ENCODE results near the gene SKAP2. TPM values are rescaled to one million over a fixed set of nuclear protein-coding genes. Genes with fewer than 3 reads are reported as not detected.

SKAP2 gene
- 50.2 TPM for total RNA-seq

- Histone ChIP-seq H3K27me3 (no peaks in the 10 kb centered on the region), H3K27ac (peak within 1 kb of the TSS; percentile 87 to 90), H3K36me3 (no peaks in the 10 kb centered on the region), H3K4me3 (peak within 1 kb of the TSS; percentile 66 to 89), H3K9me3 (no peaks in the 10 kb centered on the region), H3K4me1 (no peaks in the 10 kb centered on the region)
- peak in 1 of 3 experiments; percentile 11 for TF ChIP-seq CTCF (IDR thresholded peaks at IDR 0.05)
- DNase-seq (ENCODE audit: low spot score in 2 of 2), result peak; percentile 92 to 99
- intact Hi-C loops (cut with DNase I), result loop anchor here (2.0 to 10.0 kb wide), 4 partner anchors 168 to 1007 kb away; partner anchors contain the start of genes CBX3 and HNRNPA2B1
Measured at GRCh38 chr7:26864309-26865093, at the start of gene SKAP2. Gene SKAP2, minus strand, starts transcription at chr7:26864590. Its CDS starts 161 bp downstream, at chr7:26864429.

GRCh38 chr7:26912933-26913536 is 48.6 kb upstream of the SKAP2 start:
- no peak for TF ChIP-seq CTCF (IDR thresholded peaks at IDR 0.05)
- intact Hi-C loops (cut with DNase I), result no loop called here
- no peak overlapping the region for H3K27ac ChIP-seq

DNA sequence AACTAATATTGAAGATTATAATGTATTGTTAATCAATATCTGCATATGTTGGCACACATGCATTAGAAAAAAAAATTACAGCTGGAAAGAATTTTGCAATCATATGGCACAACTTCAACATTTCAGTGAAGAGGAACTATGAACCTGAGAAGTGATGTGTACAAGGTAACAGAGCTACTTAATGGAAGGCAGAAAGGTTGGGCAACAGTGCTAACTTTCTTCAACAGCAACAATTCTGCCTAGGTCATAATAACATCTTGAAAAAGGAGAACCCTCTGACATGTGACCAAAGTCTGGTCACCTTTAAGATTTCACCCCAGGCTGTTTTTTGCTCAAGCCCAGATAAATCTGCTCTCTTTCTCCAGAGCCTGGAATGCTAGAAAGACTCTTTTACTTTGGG is 47.9 kb upstream of the SKAP2 start:
- H3K27ac ChIP-seq, result no peak overlapping the region
- no peaks in the 10 kb centered on the region for H3K9me3 ChIP-seq
- no peak overlapping the region for H3K4me3 ChIP-seq
- no peaks in the 10 kb centered on the region for H3K4me1 ChIP-seq
- H3K27me3 ChIP-seq, result no peaks in the 10 kb centered on the region
- intact Hi-C loops (cut with DNase I), result no loop called here
- no peak for DNase-seq (ENCODE audit: low spot score in 2 of 2)
- H3K36me3 ChIP-seq, result no peaks in the 10 kb centered on the region
- no peak for TF ChIP-seq CTCF (IDR thresholded peaks at IDR 0.05)

More at GRCh38 chr7:26912933-26913536, 48.6 kb upstream of the SKAP2 start:
- H3K4me1 ChIP-seq, result no peaks in the 10 kb centered on the region
- no peak for DNase-seq (ENCODE audit: low spot score in 2 of 2)
- H3K9me3 ChIP-seq, result no peaks in the 10 kb centered on the region
- H3K4me3 ChIP-seq, result no peak overlapping the region
- no peaks in the 10 kb centered on the region for H3K36me3 ChIP-seq
- H3K27me3 ChIP-seq, result no peaks in the 10 kb centered on the region

- Histone ChIP-seq H3K4me3 (no peak overlapping the region), H3K27ac (no peak overlapping the region), H3K4me1 (no peaks in the 10 kb centered on the region), H3K36me3 (no peaks in the 10 kb centered on the region), H3K9me3 (no peaks in the 10 kb centered on the region), H3K27me3 (no peaks in the 10 kb centered on the region)
- DNase-seq (ENCODE audit: low spot score in 2 of 2), result no peak
- TF ChIP-seq CTCF (IDR thresholded peaks at IDR 0.05), result no peak
- intact Hi-C loops (cut with DNase I), result no loop called here
Measured at GRCh38 chr7:26910221-26910620, 45.8 kb upstream of the SKAP2 start.

DNA sequence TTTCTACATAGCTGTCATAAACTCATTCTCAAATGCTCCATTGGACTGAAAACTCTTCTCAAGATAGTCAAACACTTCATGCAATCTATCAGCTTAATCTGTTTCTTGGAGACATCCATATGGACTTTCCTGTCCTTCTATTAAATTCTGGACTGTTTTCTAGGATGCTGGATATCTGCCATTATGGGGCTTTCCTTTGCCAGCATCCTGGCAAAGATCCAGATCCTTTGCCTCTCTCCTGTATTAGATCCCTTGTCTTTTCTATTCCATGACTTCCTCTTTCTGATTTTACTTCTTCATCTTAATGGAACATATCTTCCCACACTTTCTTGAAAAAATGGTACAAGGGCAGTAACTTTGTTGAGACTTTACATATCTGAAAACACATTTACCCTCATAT is 35.9 kb upstream of the SKAP2 start:
- Histone ChIP-seq H3K36me3 (no peaks in the 10 kb centered on the region), H3K9me3 (no peaks in the 10 kb centered on the region), H3K4me1 (no peaks in the 10 kb centered on the region), H3K4me3 (no peak overlapping the region), H3K27me3 (no peaks in the 10 kb centered on the region), H3K27ac (no peak overlapping the region)
- TF ChIP-seq CTCF (IDR thresholded peaks at IDR 0.05), result no peak
- no peak for DNase-seq (ENCODE audit: low spot score in 2 of 2)
- intact Hi-C loops (cut with DNase I), result no loop called here
